Mammary epithelial cell (primary cell): ENCODE results near the gene AKAP7.

ENCODE experiments used
- EZH2 ChIP-seq: IDR thresholded peaks from 2 replicates; pipeline ENCODE4 v1.6.1; 2012; ENCODE audit warnings: low read length, inconsistent platforms, borderline replicate concordance
- TF ChIP-seq, protein P1 (sequence below), 2 donors: IDR thresholded peaks in 1 of 2; conservative IDR thresholded peaks in 1 of 2; 2 replicates each; pipeline ENCODE4 v1.5.1; 2011 to 2012; ENCODE audit warnings: inconsistent platforms in 2 of 2, low read length in 2 of 2, mild to moderate bottlenecking in 2 of 2, control low read depth in 1 of 2, low read depth in 1 of 2; ENCODE audit not compliant: insufficient read depth in 1 of 2; ENCODE audit errors: extremely low read depth in 1 of 2

DNA sequence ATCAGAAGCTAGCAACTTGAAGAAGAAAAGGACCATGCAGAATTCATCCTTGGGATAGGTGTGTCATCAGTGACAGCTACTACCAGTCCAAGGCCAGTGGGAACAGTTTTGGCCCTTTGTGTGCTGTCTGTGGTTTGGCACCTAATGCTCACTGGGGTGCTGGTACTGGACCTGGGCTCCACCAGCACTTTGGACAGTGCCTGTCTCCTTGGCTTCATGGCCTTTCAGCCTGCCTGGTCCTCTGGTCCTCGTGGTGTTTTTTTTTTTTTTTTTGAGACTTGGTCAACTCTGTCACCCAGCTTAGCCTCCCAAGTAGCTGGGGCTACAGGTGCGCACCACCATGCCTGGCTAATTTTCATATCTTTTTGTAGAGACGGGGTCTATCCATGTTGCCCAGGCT lies 56.3 kb downstream of the AKAP7 start:
- TF ChIP-seq, protein P1, sequence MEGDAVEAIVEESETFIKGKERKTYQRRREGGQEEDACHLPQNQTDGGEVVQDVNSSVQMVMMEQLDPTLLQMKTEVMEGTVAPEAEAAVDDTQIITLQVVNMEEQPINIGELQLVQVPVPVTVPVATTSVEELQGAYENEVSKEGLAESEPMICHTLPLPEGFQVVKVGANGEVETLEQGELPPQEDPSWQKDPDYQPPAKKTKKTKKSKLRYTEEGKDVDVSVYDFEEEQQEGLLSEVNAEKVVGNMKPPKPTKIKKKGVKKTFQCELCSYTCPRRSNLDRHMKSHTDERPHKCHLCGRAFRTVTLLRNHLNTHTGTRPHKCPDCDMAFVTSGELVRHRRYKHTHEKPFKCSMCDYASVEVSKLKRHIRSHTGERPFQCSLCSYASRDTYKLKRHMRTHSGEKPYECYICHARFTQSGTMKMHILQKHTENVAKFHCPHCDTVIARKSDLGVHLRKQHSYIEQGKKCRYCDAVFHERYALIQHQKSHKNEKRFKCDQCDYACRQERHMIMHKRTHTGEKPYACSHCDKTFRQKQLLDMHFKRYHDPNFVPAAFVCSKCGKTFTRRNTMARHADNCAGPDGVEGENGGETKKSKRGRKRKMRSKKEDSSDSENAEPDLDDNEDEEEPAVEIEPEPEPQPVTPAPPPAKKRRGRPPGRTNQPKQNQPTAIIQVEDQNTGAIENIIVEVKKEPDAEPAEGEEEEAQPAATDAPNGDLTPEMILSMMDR (conservative IDR thresholded peaks at IDR 0.05 in 1 of 2, IDR thresholded peaks at IDR 0.05 in 1 of 2; ENCODE audit: extremely low read depth in 1 of 2, insufficient read depth in 1 of 2, low read depth in 1 of 2, low read length in 2 of 2): no peak
- TF ChIP-seq EZH2: no peak
